Globus pallidus (tissue), 1 donor: ENCODE measurements around the gene TENT4A.
A peak's percentile ranks its signal among the peaks of the same experiment; 100 is the strongest.
"Not testable (repeated sequence)": the region's sequence is repeated elsewhere in the genome, so short reads cannot be mapped to it uniquely, and the experiment has no call there.

Source experiments
- DNase-seq: peaks from one replicate; pipeline ENCODE4 v3.0.0-alpha.2; 2015; ENCODE audit warnings: low spot score

TENT4A gene

DNA sequence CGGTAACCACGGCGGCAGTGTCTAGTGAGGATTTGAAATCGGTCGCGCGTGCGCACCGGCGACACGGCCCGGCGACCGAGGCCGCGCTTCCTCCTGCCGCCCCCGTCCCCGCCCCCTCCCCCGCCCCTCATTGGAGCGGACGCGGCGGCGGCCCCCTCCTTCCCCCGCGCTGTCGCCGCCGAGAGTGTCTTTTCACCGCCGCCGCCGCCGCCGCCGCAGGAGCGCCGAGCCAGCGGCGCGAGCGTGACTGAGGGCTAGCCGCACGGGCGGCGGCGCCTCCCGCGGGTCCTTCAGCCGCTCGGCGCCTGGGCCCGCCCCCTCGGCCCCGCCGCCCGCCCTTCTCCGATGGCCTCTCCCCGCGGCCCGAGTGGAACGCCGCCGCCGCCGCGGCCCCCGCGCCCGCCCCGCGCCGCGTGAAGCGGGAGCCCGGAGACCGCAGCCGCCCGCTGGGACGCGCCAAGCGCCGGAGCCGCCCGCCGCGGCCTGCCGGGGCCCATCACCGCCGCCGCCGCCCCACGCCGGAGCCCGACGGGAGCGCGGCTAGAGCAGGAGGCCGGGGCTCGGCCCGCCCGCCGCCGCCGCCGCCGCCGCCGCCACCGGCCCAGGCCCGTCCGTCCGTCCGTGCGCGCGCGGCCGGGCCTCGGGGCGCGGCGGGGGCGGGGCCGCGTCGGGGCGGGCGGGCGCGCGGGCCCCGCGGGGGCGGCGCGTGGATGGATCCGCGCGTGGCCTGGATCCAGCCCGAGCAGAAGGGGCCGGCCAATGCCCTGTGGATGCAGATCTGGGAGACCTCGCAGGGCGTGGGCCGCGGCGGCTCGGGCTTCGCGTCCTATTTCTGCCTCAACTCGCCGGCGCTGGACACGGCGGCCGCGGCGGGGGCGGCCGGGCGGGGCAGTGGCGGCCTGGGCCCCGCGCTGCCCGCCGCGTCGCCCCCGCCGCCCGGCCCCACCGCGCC is at the start of gene TENT4A:
TSS of gene TENT4A (plus strand) at position 159 of the 952 bp plus-strand sequence. CDS start at position 711, 552 bp downstream.
- peak; percentile 26 for DNase-seq

DNA sequence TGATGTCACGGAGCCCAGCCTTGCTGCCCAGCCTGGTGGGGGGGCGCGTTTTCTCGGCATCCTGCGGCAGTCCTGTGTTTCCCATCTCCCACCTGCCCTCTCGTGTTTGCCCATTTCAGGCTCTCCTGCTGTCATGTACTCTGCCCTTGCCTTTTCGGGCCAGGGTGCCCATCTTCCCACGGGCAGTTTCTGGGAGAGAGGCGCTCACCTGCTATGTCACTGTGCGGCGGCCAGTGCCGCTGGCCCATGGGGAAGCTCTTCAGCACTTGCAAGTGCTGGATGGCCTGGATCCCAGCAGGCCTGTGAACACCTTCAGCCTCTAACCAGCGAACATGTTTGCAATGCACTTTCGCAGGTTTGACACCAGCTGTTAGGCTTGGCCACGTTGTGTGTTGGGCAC is 46.5 kb upstream of the TENT4A start:
- DNase-seq = no peak

GRCh38 chr5:6667648-6668047 is 45.6 kb upstream of the TENT4A start:
- no peak for DNase-seq

DNA sequence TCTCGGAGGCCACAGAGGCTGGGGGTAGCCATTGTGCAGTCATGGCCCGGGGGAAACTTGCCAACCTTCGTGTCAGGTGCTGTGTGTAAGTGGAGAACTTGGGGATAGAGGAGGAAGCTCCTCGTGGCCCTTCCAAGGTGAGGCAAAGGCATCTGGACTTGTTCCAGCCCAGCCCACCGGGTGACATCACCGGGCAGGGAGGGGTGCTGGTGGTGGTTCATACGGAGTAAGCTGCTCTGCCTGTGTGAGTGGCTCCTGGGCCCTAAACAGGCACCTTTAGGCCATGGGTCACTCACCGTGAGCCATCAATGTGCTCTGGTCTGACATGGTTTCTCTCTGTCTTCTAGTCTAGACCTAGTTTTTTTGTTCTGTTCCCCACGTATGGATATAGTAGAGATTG is 44.5 kb upstream of the TENT4A start:
- not testable (repeated sequence) for DNase-seq

DNA sequence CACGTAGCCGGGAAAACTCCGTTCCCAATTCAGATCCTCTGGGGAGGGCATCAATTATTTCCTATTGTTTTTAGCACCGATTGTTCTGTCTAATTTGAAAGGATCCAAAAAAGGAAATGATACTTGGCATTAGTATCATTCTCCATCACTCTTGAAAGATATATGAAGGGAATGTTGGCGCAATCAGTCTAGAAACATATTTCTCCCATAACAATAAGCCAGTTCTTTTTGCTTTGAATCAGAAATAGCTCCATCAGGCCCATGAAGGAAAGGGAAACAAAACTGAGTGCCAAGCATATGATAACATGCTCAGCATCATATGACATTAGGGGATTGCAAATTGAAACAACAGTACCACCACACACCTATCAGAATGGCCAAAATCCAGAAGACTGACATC is 40.2 kb upstream of the TENT4A start:
- no peak for DNase-seq

DNA sequence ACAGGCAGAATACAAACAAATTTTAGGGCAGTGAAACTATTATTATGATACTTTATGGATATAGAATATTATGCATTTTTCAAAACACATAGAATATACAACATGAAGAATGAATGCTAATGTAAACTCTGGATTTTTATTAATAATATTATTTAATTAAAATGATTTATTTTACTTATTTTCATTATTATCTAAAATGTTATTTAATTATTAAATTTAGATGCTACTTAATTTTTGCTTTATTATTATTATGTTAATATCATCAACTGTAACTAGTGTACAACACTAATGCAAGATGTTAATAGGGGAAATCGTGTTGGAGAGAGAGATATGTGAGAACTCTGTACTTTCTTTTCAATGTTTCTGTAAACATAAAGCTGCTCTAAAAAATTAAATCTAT is 39.3 kb upstream of the TENT4A start:
- no peak for DNase-seq

DNA sequence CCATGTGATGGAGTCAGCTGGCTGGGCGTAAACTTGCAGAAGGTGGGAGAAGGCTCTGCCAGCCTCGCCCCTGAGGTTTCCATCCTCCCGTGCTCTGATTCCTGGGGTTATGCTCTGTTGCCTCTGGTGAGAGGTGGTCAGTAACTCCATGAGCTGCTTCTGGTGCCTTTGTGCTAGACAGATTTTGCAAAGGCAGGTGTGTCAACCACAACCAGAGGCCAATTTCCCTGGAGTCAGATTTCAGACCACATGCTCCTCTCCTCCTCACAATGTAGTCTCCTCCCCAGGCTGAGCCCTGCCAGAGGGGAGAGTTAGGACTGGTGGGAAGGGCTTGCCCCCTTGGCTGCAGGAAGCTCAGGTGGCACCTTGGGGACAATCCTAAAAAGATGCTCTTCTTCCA is 38.8 kb upstream of the TENT4A start:
- no peak for DNase-seq

- no peak for DNase-seq
Observed at GRCh38 chr5:6674886-6675285, 38.3 kb upstream of the TENT4A start.

- no peak for DNase-seq
Observed at GRCh38 chr5:6675784-6676491, 37.3 kb upstream of the TENT4A start.

GRCh38 chr5:6676702-6677101 is 36.5 kb upstream of the TENT4A start:
- no peak for DNase-seq

- DNase-seq = no peak
Observed at GRCh38 chr5:6678385-6678784, 34.8 kb upstream of the TENT4A start.

- no peak for DNase-seq
Observed at GRCh38 chr5:6680922-6681321, 32.3 kb upstream of the TENT4A start.

DNA sequence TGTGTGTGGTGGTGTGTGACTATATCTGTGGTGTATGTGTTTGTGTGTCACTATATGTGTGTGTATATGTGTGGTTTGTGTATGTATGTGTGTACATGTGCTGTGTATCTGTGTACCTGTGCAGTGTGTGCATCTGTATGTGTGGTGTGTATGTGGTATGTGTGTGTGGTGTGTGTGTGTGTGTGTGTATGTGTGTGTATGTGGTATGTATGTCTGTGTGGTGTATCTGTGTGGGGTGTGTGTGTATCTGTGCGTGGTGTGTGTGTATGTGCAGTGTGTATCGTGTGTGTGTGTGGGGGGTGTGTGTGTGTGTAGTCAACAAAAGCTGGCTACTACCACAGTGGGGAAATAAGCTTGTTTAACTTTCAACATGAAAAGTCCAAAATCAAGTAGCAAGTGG is 31.6 kb upstream of the TENT4A start:
- no peak for DNase-seq

- DNase-seq = no peak
Observed at GRCh38 chr5:6682239-6682638, 31.0 kb upstream of the TENT4A start.

- no peak for DNase-seq
Observed at GRCh38 chr5:6683241-6683640, 30.0 kb upstream of the TENT4A start.

- DNase-seq = no peak
Observed at GRCh38 chr5:6684075-6684474, 29.2 kb upstream of the TENT4A start.

DNA sequence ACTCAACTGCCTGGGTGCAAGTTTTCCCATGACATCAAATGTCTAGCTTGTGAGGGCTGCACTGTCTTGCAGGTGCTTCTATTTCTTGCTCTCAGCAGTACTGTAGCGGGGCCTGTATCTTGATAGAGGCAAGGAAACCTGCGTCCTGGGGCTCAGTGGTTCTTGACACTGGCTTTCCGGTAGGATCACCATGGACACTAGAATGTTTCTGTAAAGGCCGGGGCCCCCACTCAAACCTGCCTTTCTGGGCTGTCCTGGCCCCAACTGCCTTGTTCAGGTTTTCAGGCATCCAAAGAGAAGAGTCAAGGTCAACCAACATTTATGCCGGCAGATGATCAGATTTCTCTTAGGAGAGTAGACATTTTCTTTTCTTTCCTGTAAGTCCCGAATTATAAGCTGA is 26.7 kb upstream of the TENT4A start:
- DNase-seq = no peak

- no peak for DNase-seq
Observed at GRCh38 chr5:6686915-6687409, 26.3 kb upstream of the TENT4A start.

DNA sequence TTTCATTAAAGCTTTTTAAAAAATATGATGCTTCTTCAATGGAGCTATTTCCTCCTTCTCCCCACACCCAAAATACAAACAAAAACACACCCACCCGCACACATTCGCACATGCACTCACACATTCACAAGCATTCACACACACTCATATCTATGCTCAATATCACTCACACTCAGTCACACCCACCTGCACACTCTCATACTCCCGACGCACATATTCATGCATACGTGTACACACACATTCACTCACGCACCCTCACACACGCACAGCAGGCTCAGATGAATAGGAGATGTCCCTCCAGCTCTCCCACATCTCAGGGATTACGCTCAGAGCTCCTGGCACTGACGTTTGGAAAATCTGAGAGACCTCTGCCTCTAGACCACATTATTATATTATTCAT is 25.7 kb upstream of the TENT4A start:
- no peak for DNase-seq

GRCh38 chr5:6692906-6693305 is 20.3 kb upstream of the TENT4A start:
- no peak for DNase-seq

GRCh38 chr5:6698696-6699095 is 14.5 kb upstream of the TENT4A start:
- DNase-seq = no peak

DNA sequence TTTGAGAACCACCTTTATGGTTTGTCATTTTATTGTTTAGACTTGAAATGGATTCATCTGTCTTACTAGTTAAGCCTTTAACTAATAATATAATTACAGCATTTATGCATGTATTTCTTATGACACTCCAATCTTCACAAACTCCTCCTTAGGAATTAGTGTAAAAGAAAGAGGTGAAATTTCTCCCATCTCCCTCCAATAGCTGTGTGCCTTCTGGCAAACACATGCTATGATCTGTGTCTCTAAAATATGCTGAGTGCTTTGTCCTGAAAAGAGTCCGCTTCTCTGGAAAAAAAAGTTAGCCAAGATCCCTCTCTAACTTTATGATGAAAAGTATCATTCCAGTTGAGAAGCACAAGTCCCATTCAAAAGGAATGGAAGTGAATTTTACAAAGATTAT is 13.9 kb upstream of the TENT4A start:
- DNase-seq = no peak

- no peak for DNase-seq
Observed at GRCh38 chr5:6700074-6700684, 13.1 kb upstream of the TENT4A start.
